Common myeloid progenitor, CD34-positive (primary cell): ENCODE results near the gene IYD. TPM values are rescaled to one million over a fixed set of nuclear protein-coding genes. Genes with fewer than 3 reads are reported as not detected.

Experiments used
- CTCF ChIA-PET: fragments of 350-600 bp; sonication (Branson Sonifier 250); formaldehyde crosslinking; loops from one replicate; lab custom pipeline; 2021; ENCODE audit warnings: antibody characterized with exemption; lab: Charles Lee
- POLR2A ChIA-PET: fragments of 350-600 bp; sonication (Branson Sonifier 250); formaldehyde crosslinking; loops from one replicate; lab custom pipeline; 2021; ENCODE audit warnings: antibody characterized with exemption; lab: Charles Lee
- DNase-seq, 3 donors: peaks; one replicate each; pipeline versions ENCODE4 v3.0.0 to v3.0.0-alpha.2; 2013
- H3K27ac ChIP-seq, 2 experiments: 1 replicate in 1 of 2; 2 replicates in 1 of 2; pipeline ENCODE4 v1.7.0; 2013; ENCODE audit warnings: inconsistent platforms in 2 of 2, low read length in 2 of 2, mild to moderate bottlenecking in 2 of 2, low read depth in 1 of 2, moderate library complexity in 1 of 2; ENCODE audit not compliant: severe bottlenecking in 2 of 2, insufficient read depth in 1 of 2, poor library complexity in 1 of 2
- H3K27me3 ChIP-seq, 5 experiments: replicated peaks in 2 of 5; 1 replicate in 3 of 5; 2 replicates in 2 of 5; pipeline versions ENCODE4 v1.6.1 to v1.7.0; 2013; ENCODE audit warnings: low read length in 4 of 5, mild to moderate bottlenecking in 2 of 5, moderate library complexity in 2 of 5, inconsistent platforms in 1 of 5; ENCODE audit not compliant: insufficient read depth in 5 of 5, control insufficient read depth in 4 of 5
- H3K36me3 ChIP-seq, 4 experiments: 1 replicate in 2 of 4; 2 replicates in 2 of 4; pipeline versions ENCODE4 v1.6.1 to v1.7.0; 2013; ENCODE audit warnings: low read length in 3 of 4, control low read depth in 1 of 4, mild to moderate bottlenecking in 1 of 4; ENCODE audit not compliant: control insufficient read depth in 4 of 4, insufficient read depth in 4 of 4
- H3K4me1 ChIP-seq, 4 experiments: 1 replicate in 3 of 4; 2 replicates in 1 of 4; pipeline versions ENCODE4 v1.6.1 to v1.7.1; 2013; ENCODE audit warnings: low read length in 3 of 4, mild to moderate bottlenecking in 3 of 4, control low read depth in 1 of 4, inconsistent platforms in 1 of 4, moderate library complexity in 1 of 4; ENCODE audit not compliant: control insufficient read depth in 4 of 4, insufficient read depth in 4 of 4; ENCODE audit errors: control extremely low read depth in 1 of 4
- H3K4me3 ChIP-seq, 7 experiments: 1 replicate in 4 of 7; 2 replicates in 3 of 7; pipeline versions ENCODE4 v1.5.1 to v1.7.0; 2013; ENCODE audit warnings: mild to moderate bottlenecking in 7 of 7, low read length in 6 of 7, moderate library complexity in 6 of 7, inconsistent platforms in 2 of 7, low read depth in 2 of 7, control low read depth in 1 of 7; ENCODE audit not compliant: insufficient read depth in 4 of 7, control insufficient read depth in 1 of 7; ENCODE audit errors: extremely low read depth in 1 of 7
- H3K9me3 ChIP-seq, 5 experiments: 1 replicate in 4 of 5; 2 replicates in 1 of 5; pipeline versions ENCODE4 v1.6.1 to v1.7.1; 2013; ENCODE audit warnings: low read length in 4 of 5, mild to moderate bottlenecking in 2 of 5, inconsistent platforms in 1 of 5, low read depth in 1 of 5, moderate library complexity in 1 of 5; ENCODE audit not compliant: control insufficient read depth in 4 of 5, insufficient read depth in 2 of 5; ENCODE audit errors: control extremely low read depth in 1 of 5
- WGBS: methylation state at CpG from one replicate; pipeline ENCODE4 v1.1.5; 2013; ENCODE audit not compliant: insufficient coverage; 5-methylcytosine and 5-hydroxymethylcytosine counted together
- polyA plus RNA-seq: library from polyadenylated mRNA; unstranded; fragments of 120-200 nt; gene quantifications from one replicate; pipeline ENCODE4 v1.2.1, GENCODE V29; 2013

IYD gene
- not detected for polyA plus RNA-seq

GRCh38 chr6:150368762-150369161, at the start of gene IYD:
TSS of gene IYD (plus strand) at chr6:150369012. CDS start at chr6:150369032, 20 bp downstream.
- Histone ChIP-seq H3K9me3 (no peaks in the 10 kb centered on the region), H3K27me3 (no peaks in the 10 kb centered on the region), H3K4me3 (no peak within 1 kb of the TSS), H3K36me3 (no peaks in the 10 kb centered on the region), H3K27ac (no peak within 1 kb of the TSS), H3K4me1 (no peaks in the 10 kb centered on the region)
- 95% methylated on average over 4 of the region's 8 CpGs for WGBS
- CTCF ChIA-PET: no interaction called here
- no peak for DNase-seq
- POLR2A ChIA-PET: no interaction called here

DNA sequence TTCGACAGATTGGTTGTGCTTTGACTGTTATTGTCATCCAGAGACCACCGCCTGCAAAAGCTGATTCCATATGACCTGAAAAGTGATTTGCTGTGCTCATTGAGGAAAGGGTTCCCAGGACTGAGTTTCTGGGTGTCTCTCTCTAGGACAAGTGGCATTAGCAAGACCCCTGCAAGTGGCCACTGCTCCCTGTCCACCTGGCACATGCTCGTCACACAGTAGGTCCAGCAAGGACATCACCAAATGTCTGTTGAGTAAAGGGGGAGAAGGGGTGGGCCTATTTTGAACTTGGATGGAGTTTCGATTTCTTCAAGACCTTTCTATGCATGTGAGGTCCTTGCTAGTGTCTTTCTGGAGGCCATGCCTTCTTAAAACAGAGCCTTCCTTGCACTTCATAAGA, 48.9 kb upstream of the IYD start:
- Histone ChIP-seq H3K9me3 (peaks cover 0 to 6% (median 0%) of the 10 kb centered on the region in 5 experiments), H3K4me1 (peaks cover 0 to 5% (median 2%) of the 10 kb centered on the region in 4 experiments), H3K27ac (no peak overlapping the region), H3K36me3 (no peaks in the 10 kb centered on the region), H3K27me3 (peaks cover 0 to 5% (median 0%) of the 10 kb centered on the region in 5 experiments), H3K4me3 (no peak overlapping the region)
- ChIA-PET CTCF (no interaction called here), POLR2A (no interaction called here)
- no peak for DNase-seq
- 96% methylated on average over 2 of the region's 4 CpGs for WGBS

GRCh38 chr6:150320442-150320841, 48.4 kb upstream of the IYD start:
- 87% methylated on average over 6 of the region's 9 CpGs for WGBS
- ChIA-PET CTCF (no interaction called here), POLR2A (no interaction called here)
- Histone ChIP-seq H3K27me3 (peaks cover 0 to 5% (median 0%) of the 10 kb centered on the region in 5 experiments), H3K36me3 (no peaks in the 10 kb centered on the region), H3K9me3 (peaks cover 0 to under 1% (median 0%) of the 10 kb centered on the region in 5 experiments), H3K4me3 (no peak overlapping the region), H3K4me1 (peaks cover 0 to 6% (median 3%) of the 10 kb centered on the region in 4 experiments), H3K27ac (no peak overlapping the region)
- DNase-seq: no peak

DNA sequence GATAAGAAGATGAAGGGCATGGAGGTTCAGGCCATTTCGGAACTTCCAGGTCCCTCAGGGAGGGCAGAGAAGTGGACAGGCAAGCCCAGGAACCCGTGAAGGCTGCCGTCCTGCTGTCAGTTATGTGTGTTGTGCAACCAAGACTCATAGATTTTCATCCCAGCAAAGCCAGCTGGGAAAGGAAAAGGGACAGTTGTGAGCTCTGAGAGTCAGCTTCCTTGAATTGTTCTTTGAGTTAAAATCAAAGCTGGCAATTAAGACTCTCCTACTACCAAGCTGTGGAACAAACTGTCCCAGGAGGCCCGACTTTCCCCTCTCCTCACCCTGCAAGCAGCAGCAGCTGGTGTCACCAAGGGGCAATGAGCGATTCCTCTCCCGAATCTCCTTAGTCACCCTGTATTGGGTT, 46.3 kb upstream of the IYD start:
- POLR2A ChIA-PET: no interaction called here

DNA sequence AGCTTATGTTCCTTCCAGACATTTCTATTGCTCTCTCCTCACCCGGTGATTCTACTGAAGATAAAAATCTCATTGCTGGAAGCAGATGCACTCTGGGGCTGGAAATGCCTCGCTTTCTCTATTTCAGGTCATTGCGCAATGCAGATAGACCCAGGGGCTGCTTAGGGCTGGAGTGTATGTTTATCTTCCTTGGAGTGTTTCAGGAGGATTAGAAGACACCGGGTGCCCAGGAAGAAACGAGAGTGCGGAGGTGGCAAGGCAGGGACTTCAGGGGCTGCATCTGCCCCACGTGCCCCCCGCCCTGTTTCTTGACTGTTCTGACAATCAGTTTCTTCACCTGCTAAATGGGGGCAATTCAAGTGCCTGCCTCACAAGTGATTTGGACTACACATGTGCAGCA, 45.6 kb upstream of the IYD start:
- no peak for DNase-seq
- H3K27me3 ChIP-seq: peaks cover 0 to 5% (median 0%) of the 10 kb centered on the region in 5 experiments
- 95% methylated on average over 7 of the region's 8 CpGs for WGBS
- CTCF ChIA-PET: no interaction called here
- POLR2A ChIA-PET: no interaction called here
- H3K27ac ChIP-seq: no peak overlapping the region
- no peak overlapping the region for H3K4me3 ChIP-seq
- H3K4me1 ChIP-seq: peaks cover 0 to 6% (median 3%) of the 10 kb centered on the region in 4 experiments
- no peaks in the 10 kb centered on the region for H3K36me3 ChIP-seq
- no peaks in the 10 kb centered on the region for H3K9me3 ChIP-seq

More for the DNA sequence above, 46.3 kb upstream of the IYD start:
- Histone ChIP-seq H3K9me3 (no peaks in the 10 kb centered on the region), H3K27ac (no peak overlapping the region), H3K27me3 (peaks cover 0 to 5% (median 0%) of the 10 kb centered on the region in 5 experiments), H3K4me3 (no peak overlapping the region), H3K4me1 (peaks cover 0 to 6% (median 3%) of the 10 kb centered on the region in 4 experiments), H3K36me3 (no peaks in the 10 kb centered on the region)
- 96% methylated on average over 5 of the region's 6 CpGs for WGBS
- no peak for DNase-seq
- CTCF ChIA-PET: interaction anchor here (1.3 kb wide), 1 partner anchor 243 kb away, joined by 3 read pairs; no protein-coding TSS in a partner anchor

- no peaks in the 10 kb centered on the region for H3K36me3 ChIP-seq
- H3K27me3 ChIP-seq: peaks cover 0 to 5% (median 0%) of the 10 kb centered on the region in 5 experiments
- WGBS: 94% methylated on average over 5 of the region's 6 CpGs
- ChIA-PET POLR2A (no interaction called here), CTCF (interaction anchor here (1.3 to 1.7 kb wide), 3 partner anchors 11 to 245 kb away, joined by 3 to 5 read pairs (median 4); no protein-coding TSS in a partner anchor)
- no peaks in the 10 kb centered on the region for H3K9me3 ChIP-seq
- H3K27ac ChIP-seq: no peak overlapping the region
- H3K4me1 ChIP-seq: peaks cover 0 to 6% (median 3%) of the 10 kb centered on the region in 4 experiments
- no peak overlapping the region for H3K4me3 ChIP-seq
- DNase-seq: no peak
Measured at GRCh38 chr6:150324044-150324443, 44.8 kb upstream of the IYD start.

DNA sequence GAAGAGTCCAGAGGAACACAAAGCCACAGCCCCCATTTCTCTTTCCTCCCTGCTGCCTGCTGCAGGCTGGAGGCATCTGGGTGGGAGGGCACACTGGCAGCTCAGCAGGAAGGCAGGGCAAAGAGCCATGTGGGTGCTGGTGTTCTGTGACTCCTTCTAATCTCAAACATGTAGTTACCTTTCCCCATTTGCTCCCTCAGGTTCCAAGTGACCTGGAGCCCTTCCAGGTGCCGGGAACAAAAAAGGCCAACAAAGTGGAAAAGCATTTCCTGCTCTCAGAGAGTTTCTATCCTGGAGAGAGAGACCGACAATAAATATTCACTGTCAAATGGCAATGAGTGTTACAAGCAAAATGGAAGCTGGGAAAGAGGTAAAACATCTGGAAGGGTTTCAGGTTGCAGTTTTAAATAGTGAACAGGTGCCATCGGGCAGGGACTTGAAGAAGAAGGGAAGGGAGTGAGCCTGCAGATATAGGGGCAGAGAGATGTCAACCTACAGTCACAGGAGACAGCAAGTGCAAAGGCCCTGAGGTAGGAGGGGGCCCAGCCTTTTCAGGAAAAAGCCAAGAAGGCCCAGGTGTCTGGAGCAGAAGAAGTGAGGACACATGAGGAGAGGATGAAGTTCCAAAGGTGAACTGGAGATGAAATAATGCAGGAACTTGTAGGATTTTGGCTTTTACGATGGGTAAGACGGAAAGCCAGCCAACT, 43.6 kb upstream of the IYD start:
- CTCF ChIA-PET: interaction anchor here (0.6 to 1.7 kb wide), 4 partner anchors 10 to 246 kb away, joined by 3 to 5 read pairs (median 4); no protein-coding TSS in a partner anchor
- WGBS: 82% methylated on average over 5 of the region's 5 CpGs
- no peak overlapping the region for H3K4me3 ChIP-seq
- no peak overlapping the region for H3K27ac ChIP-seq
- POLR2A ChIA-PET: no interaction called here
- no peaks in the 10 kb centered on the region for H3K9me3 ChIP-seq
- H3K4me1 ChIP-seq: peaks cover 0 to 6% (median 3%) of the 10 kb centered on the region in 4 experiments
- H3K27me3 ChIP-seq: peaks cover 0 to 5% (median 0%) of the 10 kb centered on the region in 5 experiments
- DNase-seq: peak; percentile 2 to 41 (median 22)
- no peaks in the 10 kb centered on the region for H3K36me3 ChIP-seq
